IMR-90 (cell line): ENCODE measurements around the gene FAM151B. TPM values are rescaled to one million over a fixed set of nuclear protein-coding genes. Genes with fewer than 3 reads are reported as not detected.

ENCODE experiments used
- ATAC-seq: fragments of 200-7000 bp; cut with Tn5 transposase; 2 replicates; pipeline ENCODE4 v1.9.1; 2020; ENCODE audit warnings: low read depth, mild to moderate bottlenecking, moderate library complexity
- BruUV-seq: library from RNA; stranded (reverse); fragments of 400-500 nt; replicated peaks from 2 replicates; lab custom pipeline; 2021; lab: Mats Ljungman, UMichigan
- CTCF ChIA-PET: fragments of 300-600 bp; formaldehyde crosslinking; extraction: SDS; loops from one replicate; lab custom pipeline; 2021; ENCODE audit warnings: antibody characterized with exemption; lab: Yijun Ruan, JAX
- POLR2A ChIA-PET: fragments of 300-600 bp; sonication (Branson Sonifier 250); formaldehyde crosslinking; loops from one replicate; lab custom pipeline; 2022; ENCODE audit warnings: antibody characterized with exemption; ENCODE audit not compliant: unreplicated experiment; lab: Charles Lee
- DNase-seq: peaks from one replicate; pipeline ENCODE4 v3.0.0; 2013
- H2AFZ ChIP-seq: replicated peaks from 2 replicates; pipeline ENCODE3; 2013; ENCODE audit warnings: low read length, mild to moderate bottlenecking; ENCODE audit not compliant: poor library complexity
- H2AK5ac ChIP-seq: 2 replicates; pipeline ENCODE4 v1.6.1; 2013; ENCODE audit warnings: low read depth, low read length, inconsistent platforms
- H2AK9ac ChIP-seq: replicated peaks from 2 replicates; pipeline ENCODE3; 2013; ENCODE audit warnings: mild to moderate bottlenecking, low read depth, low read length, moderate library complexity; ENCODE audit not compliant: poor library complexity
- H2BK120ac ChIP-seq: 2 replicates; pipeline ENCODE4 v1.6.1; 2013; ENCODE audit warnings: low read depth, low read length, inconsistent platforms
- H2BK15ac ChIP-seq: 3 replicates; pipeline ENCODE4 v1.6.1; 2013; ENCODE audit warnings: low read depth, low read length, inconsistent platforms
- H2BK20ac ChIP-seq: 2 replicates; pipeline ENCODE4 v1.6.1; 2013; ENCODE audit warnings: low read depth, mild to moderate bottlenecking, inconsistent platforms, low read length, moderate library complexity
- H2BK5ac ChIP-seq: 2 replicates; pipeline ENCODE4 v1.6.1; 2013; ENCODE audit warnings: mild to moderate bottlenecking, low read depth, low read length, inconsistent platforms; ENCODE audit not compliant: poor library complexity, severe bottlenecking
- H3K14ac ChIP-seq: replicated peaks from 2 replicates; pipeline ENCODE4 v1.6.1; 2013; ENCODE audit warnings: low read depth, low read length, inconsistent platforms
- H3K18ac ChIP-seq: 2 replicates; pipeline ENCODE4 v1.6.1; 2013; ENCODE audit warnings: low read depth, low read length, control low read depth
- H3K23ac ChIP-seq: 2 replicates; pipeline ENCODE4 v1.6.1; 2013; ENCODE audit warnings: low read depth, low read length, inconsistent platforms
- H3K27ac ChIP-seq: 2 replicates; pipeline ENCODE4 v1.5.1; 2013; ENCODE audit warnings: mild to moderate bottlenecking, control low read depth, low read length; ENCODE audit not compliant: insufficient read depth
- H3K27me3 ChIP-seq: 2 replicates; pipeline ENCODE4 v1.6.1; 2013; ENCODE audit warnings: low read length; ENCODE audit not compliant: control insufficient read depth, insufficient read depth
- H3K36me3 ChIP-seq: 2 replicates; pipeline ENCODE4 v1.6.1; 2013; ENCODE audit warnings: low read length, mixed read lengths; ENCODE audit not compliant: control insufficient read depth, insufficient read depth
- H3K4ac ChIP-seq: 2 replicates; pipeline ENCODE4 v1.6.1; 2013; ENCODE audit warnings: low read depth, low read length, inconsistent platforms
- H3K4me1 ChIP-seq: 2 replicates; pipeline ENCODE4 v1.6.1; 2013; ENCODE audit warnings: low read length, mixed read lengths; ENCODE audit not compliant: control insufficient read depth, insufficient read depth
- H3K4me2 ChIP-seq: 2 replicates; pipeline ENCODE4 v1.6.1; 2013; ENCODE audit warnings: low read depth, mild to moderate bottlenecking, control low read depth, low read length, moderate library complexity
- H3K4me3 ChIP-seq: 2 replicates; pipeline ENCODE4 v1.5.1; 2013; ENCODE audit warnings: low read depth, mild to moderate bottlenecking, control low read depth, low read length, moderate library complexity; ENCODE audit not compliant: insufficient read depth
- H3K56ac ChIP-seq: 2 replicates; pipeline ENCODE4 v1.6.1; 2013; ENCODE audit warnings: low read length, inconsistent platforms; ENCODE audit not compliant: insufficient read depth; ENCODE audit errors: extremely low read depth
- H3K79me1 ChIP-seq, 2 experiments: 2 replicates each; pipeline ENCODE4 v1.6.1; 2013; ENCODE audit warnings: low read length in 2 of 2, inconsistent platforms in 1 of 2, low read depth in 1 of 2
- H3K9ac ChIP-seq: 2 replicates; pipeline ENCODE4 v1.6.1; 2013; ENCODE audit warnings: low read depth, low read length, control low read depth
- H3K9me1 ChIP-seq: 2 replicates; pipeline ENCODE4 v1.6.1; 2013; ENCODE audit warnings: low read length, inconsistent platforms; ENCODE audit not compliant: insufficient read depth
- H3K9me3 ChIP-seq: 2 replicates; pipeline ENCODE4 v1.6.1; 2013; ENCODE audit warnings: low read length; ENCODE audit not compliant: control insufficient read depth, insufficient read depth
- H4K20me1 ChIP-seq: 2 replicates; pipeline ENCODE4 v1.6.1; 2013; ENCODE audit warnings: low read length, inconsistent platforms; ENCODE audit not compliant: insufficient read depth
- H4K5ac ChIP-seq: 2 replicates; pipeline ENCODE4 v1.6.1; 2013; ENCODE audit warnings: mild to moderate bottlenecking, low read depth, low read length, control low read depth
- H4K8ac ChIP-seq, 2 experiments: 2 replicates each; pipeline ENCODE4 v1.6.1; 2013; ENCODE audit warnings: low read depth in 2 of 2, low read length in 2 of 2, control low read depth in 1 of 2, inconsistent platforms in 1 of 2
- H4K91ac ChIP-seq: 2 replicates; pipeline ENCODE4 v1.6.1; 2013; ENCODE audit warnings: low read depth, low read length, inconsistent platforms; ENCODE audit not compliant: insufficient read depth
- BHLHE40 ChIP-seq: fragments of 150-350 bp; IDR thresholded peaks from 2 replicates; pipeline ENCODE4 v1.6.1; 2016; ENCODE audit warnings: mild to moderate bottlenecking, low read depth, low read length
- CEBPB ChIP-seq: IDR thresholded peaks from 2 replicates; pipeline ENCODE4 v1.6.1; 2012; ENCODE audit warnings: low read depth, low read length, improper control_type of control experiment
- CHD1 ChIP-seq: IDR thresholded peaks from 2 replicates; pipeline ENCODE4 v1.6.1; 2012; ENCODE audit warnings: low read depth, low read length, improper control_type of control experiment
- CTCF ChIP-seq: conservative IDR thresholded peaks from 2 replicates; pipeline ENCODE4 v1.5.1; 2012; ENCODE audit warnings: mild to moderate bottlenecking, low read depth, low read length, improper control_type of control experiment
- ELK1 ChIP-seq: fragments of 150-350 bp; IDR thresholded peaks from 2 replicates; pipeline ENCODE4 v1.6.1; 2016; ENCODE audit warnings: low read depth, mild to moderate bottlenecking, low read length, moderate library complexity, borderline replicate concordance
- FOS ChIP-seq: fragments of 150-350 bp; IDR thresholded peaks from 2 replicates; pipeline ENCODE4 v1.6.1; 2016; ENCODE audit warnings: low read depth, low read length
- MAFK ChIP-seq: IDR thresholded peaks from 2 replicates; pipeline ENCODE4 v1.6.1; 2012; ENCODE audit warnings: low read depth, low read length, improper control_type of control experiment
- MAZ ChIP-seq: IDR thresholded peaks from 2 replicates; pipeline ENCODE4 v1.6.1; 2012; ENCODE audit warnings: low read depth, mild to moderate bottlenecking, low read length, improper control_type of control experiment, moderate library complexity, borderline replicate concordance
- MXI1 ChIP-seq: IDR thresholded peaks from 2 replicates; pipeline ENCODE4 v1.6.1; 2012; ENCODE audit warnings: low read depth, mild to moderate bottlenecking, low read length, moderate library complexity, borderline replicate concordance
- NFE2L2 ChIP-seq: fragments of 150-350 bp; IDR thresholded peaks from 2 replicates; pipeline ENCODE4 v1.6.1; 2016; ENCODE audit warnings: low read depth, mild to moderate bottlenecking, low read length
- POLR2A ChIP-seq: IDR thresholded peaks from 2 replicates; pipeline ENCODE4 v1.6.1; 2012; ENCODE audit warnings: mild to moderate bottlenecking, low read depth, low read length
- RAD21 ChIP-seq: IDR thresholded peaks from 2 replicates; pipeline ENCODE4 v1.6.1; 2012; ENCODE audit warnings: low read length, improper control_type of control experiment
- RCOR1 ChIP-seq: IDR thresholded peaks from 2 replicates; pipeline ENCODE4 v1.6.1; 2012; ENCODE audit warnings: mild to moderate bottlenecking, low read length, improper control_type of control experiment; ENCODE audit not compliant: insufficient replicate concordance
- RFX5 ChIP-seq: IDR thresholded peaks from 2 replicates; pipeline ENCODE4 v1.8.0; 2012; ENCODE audit warnings: low read depth, mild to moderate bottlenecking, low read length, moderate library complexity
- SMC3 ChIP-seq: fragments of 150-350 bp; IDR thresholded peaks from 2 replicates; pipeline ENCODE4 v1.6.1; 2016; ENCODE audit warnings: low read depth, mild to moderate bottlenecking, antibody characterized with exemption, low read length, moderate library complexity
- USF2 ChIP-seq: fragments of 150-350 bp; IDR thresholded peaks from 2 replicates; pipeline ENCODE4 v1.6.1; 2017; ENCODE audit warnings: mild to moderate bottlenecking, antibody characterized with exemption, low read length, low read depth
- WGBS, 2 experiments: methylation state at CpG; one replicate each; pipeline versions ENCODE4 v1.1.5 to v1.1.7; 2013; ENCODE audit warnings: missing lambda C conversion rate in 2 of 2; ENCODE audit not compliant: insufficient read length in 1 of 2; ENCODE audit errors: extremely low coverage in 2 of 2; 5-methylcytosine and 5-hydroxymethylcytosine counted together
- dilution Hi-C: fragments of 300-500 bp; cut with HindIII; formaldehyde crosslinking; loops from one replicate; pipeline ENCODE4 v1.14.3; 2018; ENCODE audit warnings: low sequenced_read_pairs; ENCODE audit not compliant: unreplicated experiment
- in situ Hi-C: fragments of 300-500 bp; cut with MboI; formaldehyde crosslinking; loops from 3 replicates; pipeline ENCODE4 v1.14.3; 2019; ENCODE audit warnings: low sequenced_read_pairs, inconsistent platforms, mixed read lengths
- intact Hi-C: fragments of 100-400 bp; cut with micrococcal nuclease; formaldehyde crosslinking; loops from 2 replicates; pipeline ENCODE4 v1.10.0; 2022
- polyA plus RNA-seq, 3 experiments: library from polyadenylated mRNA; depleted of rRNA; stranded (reverse); fragments of >200 nt; gene quantifications; 2 replicates each; pipeline ENCODE4 v1.2.3, GENCODE V29; 2012; ENCODE audit warnings: low replicate concordance in 1 of 3
- total RNA-seq: library from RNA; depleted of rRNA; stranded (reverse); fragments of >200 nt; gene quantifications from 2 replicates; pipeline ENCODE4 v1.2.3, GENCODE V29; 2012

Gene FAM151B
- total and polyA plus RNA-seq, 2 of the 4 experiments (the other 2 are of a cell fraction), result 1.0 to 2.9 TPM

- Histone ChIP-seq H4K5ac (no peak overlapping the region), H3K79me1 (no peaks in the 10 kb centered on the region), H3K9me1 (no peaks in the 10 kb centered on the region), H3K56ac (no peak overlapping the region), H3K9ac (no peak overlapping the region), H2BK15ac (no peak overlapping the region), H2BK5ac (no peak overlapping the region), H4K91ac (no peak overlapping the region), H3K23ac (no peak overlapping the region), H3K14ac (no peak overlapping the region), H3K27ac (no peak overlapping the region), H2AFZ (no peak overlapping the region), H3K36me3 (no peaks in the 10 kb centered on the region), H2BK120ac (no peak overlapping the region), H3K4me2 (no peak overlapping the region), H2AK9ac (no peak overlapping the region), H3K4ac (no peak overlapping the region), H3K4me1 (no peaks in the 10 kb centered on the region), H4K8ac (no peak overlapping the region), H3K4me3 (no peak overlapping the region), H3K27me3 (no peaks in the 10 kb centered on the region), H2AK5ac (no peak overlapping the region), H2BK20ac (no peak overlapping the region), H3K9me3 (no peaks in the 10 kb centered on the region), H3K18ac (no peak overlapping the region), H4K20me1 (no peaks in the 10 kb centered on the region)
- intact Hi-C loops, result no loop called here
- POLR2A ChIA-PET, result no interaction called here
- dilution Hi-C loops, result no loop called here
- CTCF ChIA-PET, result no interaction called here
- in situ Hi-C loops, result no loop called here
- DNase-seq, result no peak
- BruUV-seq, result no TSS peak
- no peak for ATAC-seq
- WGBS, 2 experiments, result no CpG with 5 or more reads among the region's 1 CpG
- no peak for TF ChIP-seq ELK1
- TF ChIP-seq MAFK, result no peak
- TF ChIP-seq RAD21, result no peak
- TF ChIP-seq MXI1, result no peak
- no peak for TF ChIP-seq RCOR1
- TF ChIP-seq NFE2L2, result no peak
- TF ChIP-seq MAZ, result no peak
- no peak for TF ChIP-seq CTCF
- TF ChIP-seq CHD1, result no peak
- TF ChIP-seq BHLHE40, result no peak
- no peak for TF ChIP-seq FOS
- TF ChIP-seq USF2, result no peak
- TF ChIP-seq RFX5, result no peak
- TF ChIP-seq POLR2A, result no peak
- TF ChIP-seq CEBPB, result no peak
- TF ChIP-seq SMC3, result no peak
Observed at GRCh38 chr5:80503641-80504040, 15.7 kb downstream of the FAM151B start.
